GM19324 (cell line): ENCODE results near the gene NUDT17.

Source experiments
- ATAC-seq: cut with Tn5 transposase; IDR thresholded peaks from one replicate; pipeline ENCODE4 v1.9.1; 2021; ENCODE audit warnings: mild to moderate bottlenecking, moderate library complexity; ENCODE audit not compliant: unreplicated experiment, low FRiP score

NUDT17 gene

GRCh38 chr1:145886816-145887215 is 41.4 kb downstream of the NUDT17 start:
- no peak for ATAC-seq

GRCh38 chr1:145887631-145888030 is 42.2 kb downstream of the NUDT17 start:
- no peak for ATAC-seq

- no peak for ATAC-seq
Measured at GRCh38 chr1:145889722-145890121, 44.3 kb downstream of the NUDT17 start.

DNA sequence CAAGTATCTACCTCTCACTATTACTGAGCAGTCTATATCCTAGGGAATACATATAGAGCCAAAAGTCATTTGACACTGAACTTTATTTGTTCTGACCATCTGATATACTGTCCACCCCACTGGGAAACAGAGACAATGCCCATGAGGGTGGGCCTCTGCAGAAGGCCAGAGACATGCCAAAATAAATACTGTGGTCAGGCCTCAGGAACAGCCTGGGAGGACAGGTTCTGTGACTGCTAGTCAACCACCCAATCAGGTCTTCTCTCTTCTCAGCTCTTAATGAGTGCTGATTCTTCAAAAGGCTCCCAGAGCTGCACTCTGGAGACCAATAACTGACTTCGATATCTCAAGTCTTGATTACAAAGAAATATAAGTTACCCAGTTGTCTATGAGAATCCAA is 45.7 kb downstream of the NUDT17 start:
- ATAC-seq = no peak

DNA sequence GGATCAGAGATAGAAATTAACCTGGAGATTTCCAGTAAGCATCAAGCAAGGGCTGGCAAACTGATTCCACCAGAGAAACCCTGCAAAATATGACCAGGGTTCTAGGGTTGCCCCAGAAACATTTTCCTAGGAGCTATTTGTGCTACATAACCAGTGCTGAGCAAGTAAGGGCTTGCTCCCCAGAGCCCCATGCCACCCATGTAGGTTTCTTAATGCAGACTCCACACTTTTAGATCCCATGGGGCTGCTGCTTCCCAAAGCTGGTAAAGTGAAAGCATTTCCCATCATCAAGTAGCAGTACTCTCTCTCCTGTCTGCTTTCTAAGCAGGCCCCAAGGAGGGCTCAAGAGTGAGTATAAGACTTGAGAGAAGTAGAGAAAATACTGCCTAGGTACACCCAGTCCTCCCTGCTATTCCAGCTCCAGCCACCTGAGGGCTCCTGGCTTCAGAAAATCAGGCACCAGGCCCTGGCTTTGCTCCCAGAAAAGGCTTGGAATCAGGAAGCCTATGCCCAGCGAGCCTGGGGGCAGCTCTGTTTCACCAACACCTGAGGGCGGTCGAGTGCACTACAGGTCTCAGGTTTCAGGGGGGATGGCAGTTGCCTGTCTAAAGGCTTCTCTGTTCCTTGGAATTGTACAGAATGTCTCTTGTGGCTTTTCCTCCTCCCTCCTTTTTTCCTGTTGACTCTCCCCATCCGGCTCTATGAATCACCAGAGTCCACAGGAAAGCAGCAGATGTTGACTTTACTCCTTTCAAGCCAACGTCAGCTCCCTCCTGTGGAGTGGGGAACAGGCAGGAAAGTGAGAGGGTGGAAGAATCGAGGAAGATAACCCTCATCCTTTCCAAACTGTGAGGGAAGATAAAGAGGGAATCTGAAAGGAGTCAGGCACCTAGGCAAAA is 46.4 kb downstream of the NUDT17 start:
- no peak for ATAC-seq

- ATAC-seq = no peak
Measured at GRCh38 chr1:145892486-145893087, 47.2 kb downstream of the NUDT17 start.

DNA sequence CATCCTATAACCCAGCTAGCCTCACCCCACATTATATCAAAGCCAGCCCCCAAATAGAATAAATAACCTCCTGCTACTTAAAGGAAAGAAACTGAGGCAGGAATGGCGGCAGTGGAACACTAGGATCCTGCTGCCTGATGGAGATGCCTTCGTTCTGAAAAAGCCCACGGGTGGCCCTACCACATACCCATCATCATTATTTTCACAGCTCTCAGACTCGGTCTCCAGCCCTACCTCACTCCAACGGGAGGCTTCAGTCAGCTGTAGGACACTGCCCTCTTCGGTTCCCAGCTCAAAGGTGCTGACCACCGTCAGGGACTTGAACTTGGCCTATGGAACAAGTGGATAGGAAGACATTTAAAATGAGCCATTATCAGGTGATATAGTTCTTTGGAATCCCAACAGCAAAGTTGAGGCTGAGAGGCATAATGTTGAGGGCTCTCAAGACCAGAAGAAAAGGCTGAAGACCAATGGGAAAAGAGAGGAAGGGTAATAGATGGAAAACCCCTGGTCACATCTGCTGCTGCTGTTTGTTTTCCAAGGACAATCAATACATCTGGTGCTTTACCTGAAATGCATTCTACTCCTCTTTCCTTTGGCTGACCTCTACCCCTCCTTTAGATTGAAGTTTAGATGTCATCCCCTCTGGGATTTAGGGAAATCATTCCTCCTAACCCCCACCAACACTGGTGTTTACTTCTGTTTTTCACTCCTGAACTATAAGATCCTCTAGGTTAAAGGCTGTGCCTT is 48.1 kb downstream of the NUDT17 start:
- no peak for ATAC-seq

- ATAC-seq = no peak
Measured at GRCh38 chr1:145895471-145895870, 50.0 kb downstream of the NUDT17 start.

DNA sequence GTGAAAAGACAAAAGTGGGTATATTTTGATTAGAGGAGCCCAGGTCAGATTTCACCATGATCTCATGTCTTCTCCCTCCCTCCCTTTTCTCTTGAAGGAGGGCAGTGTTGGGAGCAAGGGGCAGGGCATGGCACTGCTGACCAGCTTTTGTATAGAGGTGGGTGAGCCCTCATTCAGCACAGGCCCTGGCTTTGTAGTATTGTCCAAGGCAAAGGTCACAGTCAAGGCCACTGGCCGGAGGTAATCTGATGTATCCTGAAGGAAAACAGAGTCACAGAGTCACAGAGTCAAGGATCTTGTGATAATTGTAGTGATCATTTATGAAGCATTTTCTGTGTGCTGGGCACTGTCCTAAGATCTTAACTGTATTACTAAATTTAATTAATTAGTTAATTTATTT is 52.5 kb downstream of the NUDT17 start:
- ATAC-seq = no peak
